HG03039 (cell line): ENCODE results near the gene TRIP13.
A peak's percentile ranks its signal among the peaks of the same experiment; 100 is the strongest.
"Not testable (repeated sequence)": the region's sequence is repeated elsewhere in the genome, so short reads cannot be mapped to it uniquely, and the experiment has no call there.

Source experiments
- ATAC-seq: cut with Tn5 transposase; IDR thresholded peaks from one replicate; pipeline ENCODE4 v1.9.1; 2021; ENCODE audit warnings: mild to moderate bottlenecking, moderate library complexity; ENCODE audit not compliant: unreplicated experiment

Gene TRIP13

DNA sequence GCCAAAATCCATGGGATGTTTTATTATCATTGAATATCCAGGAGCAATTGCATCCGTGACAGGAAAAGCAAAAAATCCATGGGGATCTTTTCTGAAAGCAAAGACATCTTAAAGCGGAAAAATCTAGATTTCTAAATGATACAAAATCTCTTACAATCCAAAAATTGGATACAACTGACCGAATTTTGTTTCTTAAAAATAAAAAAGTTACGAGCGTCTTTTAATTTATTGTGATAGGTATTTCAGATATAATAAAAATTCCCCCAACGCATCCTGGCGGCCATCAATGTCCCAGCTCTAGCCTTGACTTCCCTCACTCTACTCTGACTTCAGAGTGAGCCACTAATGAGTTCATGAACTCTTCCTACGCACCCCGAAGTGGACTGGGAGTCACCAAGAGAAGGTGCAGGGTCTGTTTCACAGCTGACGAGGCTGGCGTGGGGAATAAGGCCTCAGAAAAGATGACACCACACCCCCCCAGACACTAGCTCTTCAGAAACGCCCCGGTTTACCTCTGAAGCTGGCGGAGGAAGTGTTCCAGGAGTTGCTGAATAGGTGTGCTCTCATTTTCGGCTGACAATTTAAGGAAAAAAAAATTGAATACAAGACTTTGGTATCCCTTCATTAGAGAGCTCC is 3.5 kb upstream of the TRIP13 start:
- no peak for ATAC-seq

DNA sequence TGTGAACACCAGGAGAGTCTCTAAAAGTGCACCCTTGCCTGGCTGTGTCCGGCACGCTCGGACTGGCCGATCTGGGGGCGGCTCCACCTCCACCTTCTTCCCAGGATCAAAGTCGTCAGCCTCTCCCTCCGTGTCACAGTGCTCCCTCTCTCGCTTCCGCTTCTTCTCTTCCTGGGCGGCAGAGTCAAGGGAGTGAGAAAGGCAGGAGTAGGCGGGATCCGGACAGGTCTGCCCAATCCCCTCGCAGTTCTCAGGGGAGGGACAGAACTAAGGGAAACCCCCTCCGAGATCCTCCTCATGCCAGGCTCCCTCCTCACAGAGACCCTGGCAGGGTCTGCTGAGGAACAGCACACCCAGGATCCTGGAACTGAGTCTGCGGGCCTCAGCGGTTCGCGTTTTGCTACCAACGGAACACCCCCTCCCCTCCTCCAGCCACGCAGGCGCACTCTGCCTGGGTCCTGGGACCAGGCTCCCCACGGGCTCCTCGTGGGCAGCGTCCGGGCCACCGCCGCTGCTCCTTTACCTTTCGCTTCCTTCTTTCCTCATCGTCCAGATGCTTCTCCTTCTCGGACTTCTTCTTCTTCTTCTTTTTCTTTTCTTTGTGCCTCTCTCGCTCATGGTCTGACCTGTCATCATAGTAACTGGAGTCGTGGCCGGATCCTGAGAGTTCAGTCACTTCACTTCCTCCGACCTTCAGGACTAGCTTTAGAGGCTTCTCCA is 1.4 kb upstream of the TRIP13 start:
- no peak for ATAC-seq

DNA sequence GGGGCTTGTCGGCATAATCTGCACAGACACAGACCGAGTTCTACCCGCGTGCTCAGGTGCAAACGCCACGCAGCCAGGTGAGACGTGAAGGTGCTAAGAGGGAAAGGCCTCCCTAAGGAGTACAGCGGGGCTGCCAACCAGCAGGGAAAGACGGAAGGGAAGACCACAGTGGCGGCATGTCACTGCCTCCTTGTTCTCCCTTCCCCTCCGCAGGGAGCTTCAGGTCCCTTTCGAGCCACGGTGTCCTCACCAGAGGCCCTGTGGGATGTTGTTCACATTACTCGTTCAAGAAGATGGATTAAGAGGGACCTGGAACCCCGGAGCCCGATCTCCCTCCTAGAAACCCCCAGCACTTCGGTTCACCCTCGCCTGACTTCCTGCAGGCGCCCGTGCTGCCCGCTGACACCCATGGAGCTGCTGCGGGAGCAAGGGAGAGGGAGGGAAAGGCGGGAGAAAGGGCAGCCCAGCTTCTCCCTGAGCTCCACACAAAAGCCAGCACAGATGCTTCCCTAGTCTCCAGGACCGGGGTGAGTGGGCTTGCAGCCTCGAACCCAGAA is 769 bp upstream of the TRIP13 start:
- no peak for ATAC-seq

GRCh38 chr5:893137-893506 is 438 bp downstream of the TRIP13 start:
- ATAC-seq, result peak; percentile 10

DNA sequence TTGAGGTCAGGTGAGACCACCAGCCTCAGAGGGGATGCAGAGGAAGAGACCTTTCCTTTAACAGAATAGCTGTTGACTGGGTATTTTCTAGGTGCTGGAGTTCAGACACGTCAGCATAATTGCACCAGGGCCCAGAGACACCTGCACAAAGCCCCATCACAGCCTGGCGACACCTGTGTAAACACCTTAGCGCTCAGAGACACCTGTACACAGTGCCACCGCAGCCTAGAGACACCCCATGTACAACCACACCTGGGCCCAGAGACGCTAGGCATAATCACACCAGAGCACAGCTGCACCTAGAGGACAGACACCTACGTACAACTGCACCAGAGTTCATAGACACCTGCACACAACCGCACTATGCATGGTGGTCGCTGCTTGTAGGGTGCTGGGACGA is 1.0 kb downstream of the TRIP13 start:
- no peak for ATAC-seq

GRCh38 chr5:900781-901180 is 8.1 kb downstream of the TRIP13 start:
- ATAC-seq, result no peak

- ATAC-seq, result no peak
Observed at GRCh38 chr5:902129-902916, 9.6 kb downstream of the TRIP13 start.

- ATAC-seq, result no peak
Observed at GRCh38 chr5:903756-904096, 11.0 kb downstream of the TRIP13 start.

- no peak for ATAC-seq
Observed at GRCh38 chr5:905139-905642, 12.5 kb downstream of the TRIP13 start.

GRCh38 chr5:907366-907910 is 14.8 kb downstream of the TRIP13 start:
- ATAC-seq, result no peak

GRCh38 chr5:908172-908571 is 15.5 kb downstream of the TRIP13 start:
- no peak for ATAC-seq

DNA sequence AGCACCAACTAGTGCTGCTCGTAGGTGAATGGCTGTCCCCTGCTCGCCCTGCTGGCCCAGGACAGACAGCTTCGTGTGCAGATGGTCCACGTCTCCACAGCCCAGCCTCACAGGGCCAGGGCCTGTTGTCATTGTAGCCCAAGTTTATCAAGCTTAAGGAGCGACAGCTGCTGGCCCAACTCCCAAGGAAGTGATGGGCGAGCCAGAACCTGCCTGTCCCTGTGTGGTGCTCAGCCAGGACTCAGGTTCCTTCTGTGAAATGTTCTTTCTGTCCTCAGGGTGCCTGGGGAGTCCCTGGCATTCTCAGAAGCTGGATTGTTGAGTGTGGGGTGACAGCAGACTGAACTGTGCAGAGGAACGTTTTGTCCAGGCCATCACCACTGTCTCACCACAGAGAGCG is 16.4 kb downstream of the TRIP13 start:
- ATAC-seq, result no peak

- ATAC-seq, result no peak
Observed at GRCh38 chr5:909994-910768, 17.5 kb downstream of the TRIP13 start.

DNA sequence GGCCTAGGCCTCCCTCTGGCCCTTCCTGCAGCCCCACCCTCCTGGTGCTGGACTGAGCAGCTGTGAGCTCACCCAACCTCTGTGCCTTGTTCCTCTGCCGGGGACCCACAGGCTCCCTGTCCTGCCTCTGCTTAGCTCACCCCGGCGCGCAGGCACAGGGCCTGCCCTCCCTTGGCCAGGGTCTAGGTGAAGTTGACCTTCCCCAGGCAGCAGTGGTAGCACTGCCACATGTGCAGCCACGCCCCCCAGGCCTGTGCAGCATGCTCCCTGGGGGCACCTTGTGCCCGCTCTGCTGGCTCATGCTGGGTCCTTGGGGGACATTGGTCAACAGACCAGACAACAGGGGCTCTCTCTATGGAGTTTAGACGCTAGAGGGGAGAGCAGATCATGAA is 18.1 kb downstream of the TRIP13 start:
- ATAC-seq, result no peak

GRCh38 chr5:911601-912000 is 18.9 kb downstream of the TRIP13 start:
- no peak for ATAC-seq

- ATAC-seq, result no peak
Observed at GRCh38 chr5:912280-913091, 19.8 kb downstream of the TRIP13 start.

GRCh38 chr5:914174-914573 is 21.5 kb downstream of the TRIP13 start:
- no peak for ATAC-seq

DNA sequence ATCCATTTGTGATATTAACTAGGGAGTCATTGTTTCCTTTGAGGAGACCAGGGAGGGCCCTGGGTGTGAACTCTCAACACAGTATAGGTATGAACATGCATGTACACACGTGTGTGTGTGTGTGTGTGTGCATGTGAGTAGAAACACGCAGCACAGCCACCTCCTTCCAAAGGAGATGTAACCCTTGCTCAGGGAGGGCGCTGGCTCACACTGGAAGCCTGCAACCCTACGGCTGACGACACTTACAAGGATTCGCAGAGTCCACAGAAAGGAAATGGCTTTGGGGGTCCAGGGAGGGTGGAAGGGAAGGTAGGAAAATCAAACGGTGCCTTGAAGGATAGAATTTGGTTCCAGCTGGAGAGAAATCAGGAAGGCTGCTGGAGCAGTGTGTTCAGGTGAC is 21.9 kb downstream of the TRIP13 start:
- ATAC-seq, result no peak

DNA sequence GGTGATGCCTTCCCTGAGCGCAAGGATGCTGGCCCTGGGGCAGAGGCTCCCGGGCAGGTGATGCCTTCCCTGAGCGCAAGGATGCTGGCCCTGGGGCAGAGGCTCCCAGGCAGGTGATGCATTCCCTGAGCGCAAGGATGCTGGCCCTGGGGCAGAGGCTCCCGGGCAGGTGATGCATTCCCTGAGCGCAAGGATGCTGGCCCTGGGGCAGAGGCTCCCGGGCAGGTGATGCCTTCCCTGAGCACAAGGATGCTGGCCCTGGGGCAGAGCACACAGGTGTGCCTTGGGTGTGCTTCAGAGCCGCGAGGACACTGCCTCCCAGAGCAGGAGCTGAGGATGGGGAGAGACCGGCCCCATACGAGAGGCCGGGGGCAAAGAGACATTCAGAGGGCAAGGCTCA is 22.7 kb downstream of the TRIP13 start:
- not testable (repeated sequence) for ATAC-seq

DNA sequence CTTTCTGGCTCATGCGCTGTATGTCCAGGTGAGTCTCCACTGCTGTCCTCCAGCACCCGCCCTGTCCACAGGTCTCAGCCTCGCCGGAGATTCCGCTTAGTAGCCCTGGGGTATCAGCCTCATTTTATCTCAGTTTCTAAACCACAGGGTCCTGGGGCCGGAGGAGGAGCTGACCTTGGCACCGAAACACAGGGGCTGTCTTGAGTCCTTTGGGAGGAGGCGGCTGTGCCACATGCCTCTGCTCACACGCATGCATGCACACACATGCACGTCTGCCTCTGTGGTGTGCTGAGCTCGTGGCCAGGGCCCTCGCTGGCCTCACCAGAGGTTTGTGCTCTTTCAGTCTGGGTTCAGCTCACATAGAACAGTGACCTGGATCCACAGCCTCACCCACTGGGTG is 23.3 kb downstream of the TRIP13 start:
- no peak for ATAC-seq
